ENCODE data around the gene SP2.
"Not testable (repeated sequence)": the region's sequence is repeated elsewhere in the genome, so short reads cannot be mapped to it uniquely, and the experiment has no call there.

The SP2 gene

DNA sequence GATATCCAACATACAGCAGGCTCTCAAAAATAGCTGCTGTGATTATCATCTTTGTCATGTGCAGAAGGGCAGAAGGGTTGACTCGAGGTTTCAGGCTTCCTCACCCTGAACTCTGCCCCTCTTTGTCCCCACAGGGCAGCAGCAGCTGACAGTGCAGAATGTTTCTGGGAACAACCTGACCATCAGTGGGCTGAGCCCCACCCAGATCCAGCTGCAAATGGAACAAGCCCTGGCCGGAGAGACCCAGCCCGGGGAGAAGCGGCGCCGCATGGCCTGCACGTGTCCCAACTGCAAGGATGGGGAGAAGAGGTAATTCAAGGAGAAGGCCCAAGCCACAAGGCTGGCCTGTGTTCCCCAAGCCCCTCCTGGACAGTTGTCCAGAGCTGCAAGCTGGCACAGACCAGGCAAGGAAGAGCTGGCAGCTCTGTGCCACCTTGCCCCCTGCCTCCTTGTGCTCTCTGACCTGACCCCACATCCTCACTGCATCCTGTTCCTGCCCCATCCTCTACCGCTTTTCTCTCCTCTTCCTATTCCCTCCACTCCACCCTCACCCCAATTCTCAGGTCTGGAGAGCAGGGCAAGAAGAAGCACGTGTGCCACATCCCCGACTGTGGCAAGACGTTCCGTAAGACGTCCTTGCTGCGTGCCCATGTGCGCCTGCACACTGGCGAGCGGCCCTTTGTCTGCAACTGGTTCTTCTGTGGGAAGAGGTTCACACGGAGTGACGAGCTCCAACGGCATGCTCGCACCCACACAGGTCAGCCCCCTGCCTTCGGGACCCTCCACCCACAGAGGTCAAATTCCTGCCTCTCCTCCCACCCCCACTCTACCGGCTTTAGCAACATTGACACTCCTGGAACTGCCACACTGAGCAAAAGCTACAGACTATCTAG is 29.0 kb downstream of the SP2 start:
- no peak for DNase-seq

DNA sequence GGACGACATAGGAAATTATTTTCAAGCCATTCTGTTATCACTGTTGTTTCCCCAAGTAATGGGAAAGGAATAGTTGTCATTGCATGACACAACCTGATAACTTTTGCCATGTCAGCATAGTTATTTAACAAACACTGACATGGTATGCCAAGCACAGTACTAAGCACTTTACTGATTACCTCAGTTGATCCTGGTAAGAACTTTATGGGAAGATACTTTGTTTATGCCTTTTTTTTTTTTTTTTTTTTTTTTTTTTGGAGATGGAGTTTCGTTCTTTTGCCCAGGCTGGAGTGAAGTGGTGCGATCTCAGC is 29.6 kb downstream of the SP2 start:
- DNase-seq, result no peak

DNA sequence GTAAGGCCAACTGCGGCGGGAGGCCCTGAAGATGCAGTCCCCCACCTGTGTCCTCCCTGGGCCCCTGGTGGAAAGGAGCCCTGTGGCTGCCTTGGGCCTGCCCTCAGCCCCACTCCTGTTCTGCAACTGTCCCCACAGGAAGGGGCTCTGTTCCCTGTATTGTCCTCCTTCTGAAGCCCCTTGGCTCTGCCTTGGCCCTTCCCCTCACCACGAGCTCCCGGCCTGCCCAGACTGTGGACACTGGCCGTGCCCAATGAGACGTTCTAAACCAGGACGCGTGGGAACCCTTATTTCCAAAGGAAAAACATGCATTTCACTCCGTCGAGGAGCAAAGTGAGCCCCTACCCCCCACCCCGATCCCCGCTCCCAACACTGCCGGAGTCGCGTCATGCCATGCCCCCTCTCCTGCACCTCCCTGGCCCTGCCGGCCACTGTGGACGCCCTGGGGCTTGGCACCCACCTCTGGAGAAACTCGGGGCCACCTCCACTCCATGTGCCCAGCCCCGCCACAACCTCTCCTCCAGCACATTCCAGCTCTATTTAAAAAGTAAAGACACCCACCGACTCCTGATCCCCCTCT is 31.9 kb downstream of the SP2 start:
- DNase-seq, result no peak

DNA sequence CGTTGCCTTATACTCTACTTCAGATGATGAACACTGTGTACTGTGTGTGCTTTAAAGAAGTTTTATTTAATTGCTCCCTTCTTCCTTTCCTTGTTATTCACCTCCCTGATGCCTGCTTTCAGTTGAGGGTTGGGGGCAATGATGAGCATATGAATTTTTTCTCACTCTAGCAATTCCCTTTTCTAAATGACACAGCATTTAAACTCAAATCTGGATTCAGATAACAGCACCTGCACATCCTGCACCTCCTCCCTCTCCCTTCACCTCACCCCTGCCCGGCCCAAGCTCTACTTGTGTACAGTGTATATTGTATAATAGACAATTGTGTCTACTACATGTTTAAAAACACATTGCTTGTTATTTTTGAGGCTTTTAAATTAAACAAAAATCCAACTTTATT is 32.4 kb downstream of the SP2 start:
- no peak for DNase-seq

DNA sequence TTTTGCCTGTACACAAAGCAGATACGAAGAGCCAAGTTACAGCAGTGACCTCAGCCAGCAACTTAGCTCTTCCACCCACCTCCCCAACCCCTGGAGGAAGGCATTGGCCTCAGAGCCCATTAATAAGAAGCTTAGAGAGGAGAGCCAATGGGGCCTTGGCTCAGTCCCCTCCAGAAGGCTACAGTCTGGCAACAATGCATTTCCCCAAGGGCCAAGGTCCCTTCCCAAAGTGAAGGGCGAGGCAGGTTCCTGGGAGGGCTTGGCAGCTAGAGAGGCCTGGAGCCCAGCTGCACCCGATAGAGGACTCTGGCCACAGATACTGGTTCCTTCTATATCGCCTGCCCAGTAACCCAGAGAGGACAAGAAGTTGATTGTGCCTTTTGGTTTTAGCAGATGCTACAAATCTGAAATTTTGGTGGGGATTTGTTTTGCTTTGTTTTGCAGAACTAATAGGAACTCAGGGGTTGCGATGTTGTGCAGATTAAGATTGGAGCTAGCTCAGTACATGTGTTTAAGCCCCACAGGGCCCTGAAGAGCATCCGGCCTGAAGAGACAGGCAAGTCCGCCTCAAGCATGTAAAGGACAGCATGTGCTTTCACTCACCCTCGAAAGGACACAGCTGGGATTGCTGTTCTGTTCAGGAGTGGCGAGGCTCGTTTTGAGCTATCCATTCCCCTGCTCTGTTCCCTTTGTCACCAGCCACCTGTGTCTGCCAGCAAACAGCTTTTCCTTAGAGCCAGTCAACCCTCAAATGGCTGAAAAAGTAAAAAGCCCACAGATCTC is 33.4 kb downstream of the SP2 start:
- DNase-seq, result no peak

DNA sequence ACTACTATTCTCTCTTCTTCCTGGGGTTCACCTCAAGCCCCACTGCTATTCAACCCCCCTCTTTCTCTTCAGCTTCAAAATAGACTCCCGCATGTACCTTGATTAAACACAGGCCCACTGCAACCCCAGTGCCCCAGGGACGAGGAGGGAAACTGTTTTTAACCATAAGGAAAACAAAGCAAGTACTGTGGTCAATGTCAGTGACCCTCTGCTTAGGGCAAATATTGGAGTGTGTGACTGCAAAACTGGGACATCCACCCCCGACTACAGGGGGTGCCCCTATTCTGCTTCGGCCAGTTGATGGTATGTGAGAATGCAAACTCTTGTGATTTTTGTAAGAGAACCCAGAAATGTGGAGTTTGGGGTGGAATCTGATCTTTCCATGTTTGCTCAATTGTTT is 35.8 kb downstream of the SP2 start:
- no peak for DNase-seq

DNA sequence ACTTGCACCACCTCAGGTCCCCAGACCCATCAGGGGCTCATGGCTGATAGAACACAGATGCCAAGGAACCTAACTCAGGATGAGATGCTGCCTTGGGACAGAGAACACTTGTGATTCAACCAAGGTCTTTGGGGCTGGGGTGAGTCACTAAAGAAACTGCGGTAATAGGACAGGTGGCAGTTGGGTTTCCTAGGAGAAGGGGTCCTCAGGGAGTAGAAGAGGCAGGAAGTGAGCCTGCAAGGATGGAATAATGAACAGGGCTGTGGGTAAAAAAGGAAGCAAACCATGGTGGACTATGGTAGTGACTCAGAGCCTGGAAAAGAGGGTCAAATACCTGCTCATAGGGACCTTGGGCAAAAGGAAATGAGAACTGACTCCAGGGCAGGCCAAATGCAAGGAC is 38.8 kb downstream of the SP2 start:
- DNase-seq, result no peak

DNA sequence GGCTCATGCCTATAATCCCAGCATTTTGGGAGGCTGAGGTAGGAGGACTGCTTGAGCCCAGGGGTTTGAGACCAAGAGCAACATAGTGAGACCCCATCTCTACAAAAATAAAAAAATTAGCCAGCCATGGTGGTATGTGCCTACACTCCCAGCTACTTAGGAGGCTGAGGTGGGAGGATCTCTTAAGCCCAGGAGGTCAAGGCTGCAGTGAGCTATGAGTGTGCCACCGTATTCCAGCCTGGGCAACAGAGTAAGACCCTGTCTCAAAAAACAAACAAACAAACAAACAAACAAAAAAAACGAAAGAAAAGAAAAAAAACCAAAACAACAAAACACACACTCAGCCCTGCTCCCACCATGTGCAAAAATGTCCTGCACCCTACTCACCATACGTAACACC is 39.4 kb downstream of the SP2 start:
- DNase-seq, result not testable (repeated sequence)

DNA sequence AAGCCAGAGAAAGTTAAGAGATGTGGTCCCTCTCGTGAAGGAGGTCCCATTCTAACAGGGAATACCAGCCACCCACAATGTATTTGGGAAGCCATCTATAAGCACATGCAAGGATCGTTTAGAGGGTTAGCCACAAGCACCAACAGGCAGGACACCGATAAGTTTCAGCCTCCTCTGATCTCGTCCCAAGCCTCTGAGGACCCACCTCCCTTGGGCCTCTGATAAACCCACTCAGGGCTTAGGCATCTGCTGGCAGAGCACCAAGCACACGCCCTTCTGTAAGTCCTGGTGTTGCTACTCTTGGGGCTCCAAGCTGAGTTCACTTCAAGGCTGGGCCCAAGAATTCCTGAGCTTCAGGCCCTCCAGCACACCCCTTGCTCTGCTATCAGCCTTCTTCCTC is 39.9 kb downstream of the SP2 start:
- no peak for DNase-seq

DNA sequence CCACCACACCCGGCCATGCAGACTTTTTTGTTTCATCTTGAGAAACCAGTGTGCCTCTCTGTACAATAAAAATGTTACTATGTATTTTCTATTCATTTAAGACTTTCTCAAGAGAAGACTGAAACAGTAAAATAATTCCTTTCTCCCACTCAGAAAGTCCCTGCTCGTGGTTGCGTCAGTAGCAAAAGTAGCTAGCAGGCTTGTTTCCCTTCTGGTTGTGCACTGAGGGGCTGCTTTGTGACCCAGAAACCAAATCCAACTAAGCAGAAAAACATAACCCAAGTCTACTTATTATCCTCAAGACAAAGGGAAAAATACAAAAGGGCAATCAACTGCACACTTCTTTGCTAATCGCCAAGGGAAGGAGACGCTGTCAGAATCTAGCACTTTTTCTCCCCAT is 41.9 kb downstream of the SP2 start:
- DNase-seq, result no peak

DNA sequence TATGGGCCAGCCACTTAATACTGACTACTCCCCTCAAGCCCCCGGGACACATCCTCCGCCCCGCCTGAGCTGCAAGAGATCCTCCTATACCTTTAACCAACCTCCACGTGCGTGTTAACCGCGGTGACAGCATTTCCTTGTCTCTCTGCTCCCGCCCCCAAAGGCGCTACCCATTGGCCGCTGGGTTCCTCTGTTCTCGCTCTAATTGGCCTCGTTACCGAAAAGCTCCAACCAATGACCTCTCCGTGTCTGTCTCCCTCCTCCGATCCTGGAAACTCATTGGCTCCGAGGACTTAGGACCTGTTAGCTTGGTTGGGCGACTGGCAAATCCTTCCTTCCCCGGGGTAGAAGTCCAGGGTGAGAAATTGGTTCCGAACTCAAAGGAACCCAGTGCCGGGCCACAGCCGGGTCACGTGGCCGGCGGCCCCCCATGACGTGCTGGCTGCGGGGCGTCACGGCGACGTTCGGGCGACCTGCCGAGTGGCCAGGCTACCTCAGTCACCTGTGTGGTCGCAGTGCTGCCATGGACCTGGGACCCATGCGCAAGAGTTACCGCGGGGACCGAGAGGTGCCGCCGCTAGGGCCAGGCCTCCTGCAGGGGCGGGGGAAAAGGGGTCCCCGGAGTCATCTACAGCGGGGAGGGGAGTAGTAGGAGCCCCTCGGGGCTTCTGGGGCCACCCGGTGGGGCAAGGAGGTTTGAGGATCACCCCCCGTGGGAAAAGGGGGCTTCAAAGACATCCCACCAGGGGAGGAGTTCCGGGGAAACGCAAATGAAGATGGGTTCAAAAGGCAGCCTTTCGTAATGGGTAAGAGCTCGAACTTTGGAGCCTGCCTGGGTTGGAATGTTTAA is 45.4 kb downstream of the SP2 start, which contains the start of gene PNPO:
Gene PNPO (plus strand): TSS at position 326 of the 850 bp plus-strand sequence. CDS start 105 bp downstream, at position 431.
- DNase-seq, result peak; percentile 94

DNA sequence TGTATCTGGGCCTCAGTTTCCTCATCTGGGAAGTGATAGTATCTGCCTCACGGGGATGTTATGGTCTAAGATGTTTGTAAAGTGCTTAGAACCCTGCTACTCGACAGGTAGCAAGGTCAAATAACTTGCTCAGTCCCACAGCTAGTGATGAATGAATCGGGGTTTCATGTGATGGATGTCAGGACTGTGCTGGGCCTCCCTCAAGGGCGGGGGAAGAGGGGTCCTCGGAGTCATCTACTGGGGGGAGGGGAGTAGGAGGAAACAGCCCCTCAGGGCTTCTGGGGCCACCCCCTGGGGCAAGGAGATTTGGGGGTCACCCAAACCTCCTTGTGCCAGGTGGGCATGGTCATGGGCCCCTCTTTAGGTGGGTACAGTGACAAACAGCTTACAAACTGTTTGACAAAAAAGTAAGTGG is 46.1 kb downstream of the SP2 start:
- DNase-seq, result no peak

DNA sequence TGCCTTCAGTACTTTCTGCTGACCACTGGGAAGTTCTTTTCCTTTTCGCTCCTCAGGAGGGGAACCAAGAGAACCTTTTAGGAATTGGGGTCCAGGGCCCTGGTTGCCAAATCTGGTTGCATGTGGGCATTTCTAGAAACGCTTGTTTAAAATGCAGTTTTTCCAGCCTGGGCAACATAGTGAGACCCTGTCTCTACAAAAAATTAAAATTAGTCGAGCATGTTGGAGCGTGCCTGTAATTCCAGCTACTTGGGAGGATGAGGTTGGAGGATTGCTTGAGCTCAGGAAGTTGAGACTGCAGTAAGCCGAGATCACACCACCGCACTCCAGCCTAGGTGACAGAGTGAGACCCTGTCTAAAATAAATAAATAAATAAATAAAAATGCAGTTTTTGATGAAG is 46.5 kb downstream of the SP2 start:
- DNase-seq, result no peak

DNA sequence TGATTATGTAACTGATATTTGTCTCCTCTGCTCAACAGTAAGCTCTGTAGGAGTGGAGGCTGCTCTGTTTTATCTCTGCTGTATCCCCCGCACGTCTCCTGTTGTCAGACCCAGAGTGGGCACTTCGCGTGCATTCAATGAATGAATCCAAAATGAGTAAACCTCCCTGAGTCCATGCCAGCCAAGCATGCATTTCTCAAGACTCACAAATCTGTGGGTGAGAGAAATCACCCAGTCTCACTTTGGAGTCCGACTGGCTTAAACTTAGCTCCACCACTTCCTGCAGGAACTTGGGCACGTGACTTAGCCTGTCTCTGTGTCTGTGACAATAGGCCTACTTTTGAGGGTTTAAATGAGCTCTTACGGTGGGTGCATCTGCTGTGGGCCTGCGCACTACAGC is 49.0 kb downstream of the SP2 start:
- DNase-seq, result no peak

DNA sequence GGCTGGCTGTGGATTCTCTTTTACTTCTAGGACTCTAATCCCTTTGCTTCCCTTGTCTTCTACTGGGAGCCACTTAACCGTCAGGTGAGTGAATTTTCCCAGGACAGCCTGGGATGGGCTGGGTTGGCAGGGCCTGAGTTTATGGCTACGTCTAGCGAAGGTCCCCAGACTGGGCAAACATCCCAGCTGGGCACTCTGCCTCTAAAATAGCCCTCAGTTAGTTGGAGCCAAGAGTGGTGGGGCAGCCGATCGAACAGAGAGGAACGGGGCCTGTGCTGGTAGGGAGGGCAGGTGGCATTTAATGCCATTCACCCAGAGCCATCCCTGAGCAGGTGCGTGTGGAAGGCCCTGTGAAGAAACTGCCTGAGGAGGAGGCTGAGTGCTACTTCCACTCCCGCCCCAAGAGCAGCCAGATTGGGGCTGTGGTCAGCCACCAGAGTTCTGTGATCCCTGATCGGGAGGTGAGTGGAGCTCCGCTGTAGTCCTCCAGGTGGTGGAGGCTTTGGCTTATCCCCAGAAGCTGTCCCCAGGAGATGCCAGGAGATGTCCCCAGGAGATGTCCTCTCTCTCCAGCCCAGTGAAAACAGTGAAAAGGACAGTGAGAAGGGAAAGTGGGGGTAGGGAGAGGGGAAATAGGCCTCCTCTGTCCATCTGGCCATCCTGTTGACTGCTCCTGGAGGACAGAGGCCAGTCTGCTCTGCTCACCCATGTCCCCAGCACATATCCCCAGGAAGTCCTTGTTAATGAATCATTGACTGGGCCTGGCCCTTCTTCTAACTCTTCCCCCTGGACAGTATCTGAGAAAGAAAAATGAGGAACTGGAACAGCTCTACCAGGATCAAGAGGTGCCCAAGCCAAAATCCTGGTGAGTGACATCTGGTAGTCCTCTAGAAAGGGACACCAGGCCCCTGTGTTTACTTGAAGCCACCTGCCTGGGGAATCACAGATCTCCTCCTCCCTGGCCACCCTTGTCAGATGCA is 49.8 kb downstream of the SP2 start:
- no peak for DNase-seq

DNA sequence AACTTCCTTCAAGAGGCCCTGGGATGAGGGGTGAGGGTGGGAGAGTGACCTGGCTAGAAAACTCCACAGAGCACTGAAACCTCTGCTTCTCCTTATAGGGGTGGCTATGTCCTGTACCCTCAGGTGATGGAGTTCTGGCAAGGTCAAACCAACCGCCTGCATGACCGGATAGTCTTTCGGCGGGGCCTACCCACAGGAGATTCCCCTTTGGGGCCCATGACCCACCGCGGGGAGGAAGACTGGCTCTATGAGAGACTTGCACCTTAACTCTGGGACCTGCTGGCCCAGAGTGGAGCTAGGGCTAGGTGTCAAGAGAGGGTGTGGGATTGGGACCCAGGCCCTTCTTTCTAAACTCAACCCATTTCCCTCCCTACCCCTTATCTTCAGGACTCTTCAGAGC is 50.5 kb downstream of the SP2 start:
- no peak for DNase-seq

DNA sequence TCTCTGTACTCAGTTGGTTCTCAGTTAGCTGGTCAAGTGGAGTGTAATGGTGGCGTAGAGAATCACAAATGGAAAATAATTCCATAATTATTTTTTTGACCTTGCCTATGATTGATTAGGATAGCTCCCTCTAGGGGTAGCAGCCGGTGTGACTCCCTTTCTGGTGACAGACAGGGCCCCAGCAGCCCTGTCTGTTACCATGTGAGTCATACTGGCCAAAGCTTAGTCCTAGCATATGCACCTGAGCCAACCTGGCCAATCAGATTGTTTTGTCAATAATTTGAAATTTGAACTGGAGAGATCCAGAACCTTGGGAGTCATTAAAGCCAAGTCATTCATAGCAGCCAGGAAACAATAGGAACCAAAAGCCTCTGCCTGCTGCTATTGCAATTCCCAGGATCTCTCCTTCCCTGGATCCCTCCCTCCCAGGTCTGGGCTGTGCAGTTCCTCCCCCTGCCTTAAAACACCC is 50.9 kb downstream of the SP2 start:
- DNase-seq, result peak; percentile 67

DNA sequence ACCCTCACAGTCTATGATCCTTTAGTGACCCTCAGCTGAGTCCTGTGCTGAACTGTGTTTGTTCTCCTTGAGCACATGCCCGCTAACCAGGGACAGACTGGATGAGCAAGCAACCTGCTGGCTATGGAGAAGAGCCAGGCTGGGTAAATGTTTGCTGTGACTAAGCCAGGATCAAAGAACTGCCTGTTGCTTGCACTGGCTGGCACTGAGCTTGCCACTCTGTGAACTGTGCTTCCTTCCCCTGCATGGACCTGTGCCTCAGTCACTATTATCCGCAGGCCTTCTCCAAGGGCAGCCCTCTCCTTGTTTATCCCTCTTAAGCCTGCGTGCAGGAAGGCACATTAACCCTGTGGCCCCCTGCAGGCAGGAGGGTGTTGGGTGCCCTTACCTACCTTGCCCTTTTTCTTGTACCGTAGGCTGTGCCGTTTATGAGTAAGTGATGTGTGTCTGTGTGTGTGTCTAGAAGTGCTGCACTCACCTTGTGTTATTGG is 52.7 kb downstream of the SP2 start:
- DNase-seq, result no peak

DNA sequence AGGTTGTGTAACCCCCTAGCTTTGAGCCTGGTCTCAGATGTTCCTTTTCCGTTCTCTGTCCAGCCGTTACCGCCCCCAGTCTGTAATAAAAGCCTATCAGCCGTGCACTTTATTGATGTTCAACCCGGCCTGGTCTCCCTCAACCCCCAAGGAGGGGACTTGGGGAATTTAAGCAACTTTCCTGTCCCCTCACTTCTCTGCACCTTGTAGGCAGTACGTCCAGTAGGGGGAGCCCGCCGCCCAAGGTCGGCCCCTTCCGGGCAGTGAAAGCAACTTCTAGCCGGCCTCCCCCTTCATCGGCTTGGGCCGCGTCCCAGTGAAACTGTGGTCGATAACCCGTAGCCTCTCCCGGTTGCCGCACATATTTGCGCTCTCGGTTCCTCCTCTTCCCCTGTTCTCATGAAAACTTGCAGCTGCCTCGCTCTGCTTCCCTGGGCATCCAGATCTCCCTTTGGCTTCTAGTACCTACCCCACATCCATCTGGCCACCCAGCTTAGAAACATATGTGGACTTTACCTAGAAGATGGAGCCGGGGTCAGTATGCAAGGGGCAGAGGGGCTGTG is 53.2 kb downstream of the SP2 start:
- peak; percentile 68 for DNase-seq

DNA sequence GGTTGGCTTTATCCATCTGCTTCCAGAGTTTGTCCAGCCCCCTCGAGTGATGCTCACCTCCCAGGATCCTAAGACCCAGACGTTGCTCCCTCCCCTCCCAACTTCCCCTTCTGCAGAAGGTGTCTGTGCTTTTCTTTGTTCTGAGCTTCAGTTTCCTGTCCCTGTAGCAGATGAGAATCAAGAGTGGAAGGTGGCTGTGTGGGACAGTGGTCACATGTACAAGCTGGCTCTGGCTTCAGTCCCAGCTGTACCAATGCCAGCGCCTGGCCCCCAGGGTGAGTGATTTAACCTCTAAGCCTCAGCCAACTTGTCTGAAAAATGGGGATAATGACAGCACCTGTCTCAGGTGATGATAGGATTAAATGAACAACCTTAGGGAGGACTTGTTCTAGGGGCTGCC is 53.9 kb downstream of the SP2 start:
- DNase-seq, result no peak

DNA sequence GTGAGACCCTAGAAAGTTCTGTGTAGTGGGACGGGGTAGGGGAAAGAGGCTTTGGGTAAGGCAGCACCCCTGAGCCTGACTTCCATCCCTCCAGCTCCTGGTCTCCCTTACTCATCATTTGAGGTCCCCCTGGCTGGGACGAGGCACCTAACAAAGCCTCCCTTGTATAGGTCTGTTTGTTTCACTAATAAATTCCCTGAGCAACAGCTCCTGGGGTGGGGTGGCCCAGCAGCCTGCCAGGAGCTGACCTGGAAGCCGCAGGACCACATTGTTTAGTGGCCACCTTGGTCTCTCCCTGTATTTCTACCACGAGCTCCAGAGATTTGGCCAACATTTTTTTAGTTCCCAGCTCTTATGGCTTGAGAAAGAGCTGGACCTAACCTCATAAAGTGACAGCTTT is 54.4 kb downstream of the SP2 start:
- DNase-seq, result no peak
